Adrenal gland (tissue), 5 donors: Measurements from ENCODE around the gene CHTF8.

Experiments used
- CTCF ChIP-seq, 6 experiments: fragments of 450-650 bp in 4 of 6; fragments of 200-600 bp in 2 of 6; sonication (generic) in 1 of 6; IDR thresholded peaks; 1 replicate in 5 of 6; 2 replicates in 1 of 6; pipeline versions ENCODE4 v1.5.1 to v1.8.0; 2016 to 2021; ENCODE audit warnings: antibody characterized with exemption in 6 of 6, mild to moderate bottlenecking in 2 of 6, moderate library complexity in 1 of 6
- POLR2A ChIP-seq, 2 donors: fragments of 450-650 bp; IDR thresholded peaks; one replicate each; pipeline ENCODE4 v1.6.1; 2017; ENCODE audit warnings: antibody characterized with exemption in 2 of 2, mild to moderate bottlenecking in 2 of 2, moderate library complexity in 1 of 2
- donor health status: DM: no; HTN: no; CAD: no.

GRCh38 chr16:69087161-69087581, 45.2 kb downstream of the CHTF8 start:
- TF ChIP-seq CTCF (IDR thresholded peaks at IDR 0.05) (no peak), POLR2A (IDR thresholded peaks at IDR 0.05) (no peak)
